ENCODE results near the gene JAZF1.

DNA sequence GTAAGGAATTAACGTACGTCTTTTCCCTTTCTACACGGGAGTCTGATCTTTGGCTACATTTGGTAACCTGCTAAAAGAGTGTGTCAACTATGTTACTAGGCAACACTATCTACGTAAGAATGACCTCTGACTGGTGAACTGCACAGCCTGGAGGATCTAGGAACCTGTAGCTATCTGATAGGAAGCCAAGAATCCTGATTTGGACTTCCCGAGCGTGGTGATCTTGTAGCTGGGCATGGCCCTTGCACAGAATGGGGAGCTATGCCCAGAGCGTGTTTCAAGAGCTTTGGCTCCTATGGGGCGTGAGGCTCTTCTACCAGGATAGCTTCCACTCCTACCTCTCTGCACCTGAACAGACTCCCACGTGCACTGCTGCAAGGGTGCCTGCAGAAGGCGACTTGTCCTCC, 283.2 kb downstream of the JAZF1 start:
- peak in 1 of 2 experiments; percentile 11; a peak in 1 of 4 replicates for TF ChIP-seq RAD21 (IDR thresholded peaks at IDR 0.05 in 1 of 2, conservative IDR thresholded peaks at IDR 0.05 in 1 of 2; ENCODE audit: low read depth in 2 of 2, low read length in 2 of 2)
- no peak for TF ChIP-seq CTCF (IDR thresholded peaks at IDR 0.05; ENCODE audit: control extremely low read depth in 1 of 3, insufficient read depth in 1 of 3, low read depth in 1 of 3, low read length in 3 of 3)
- no peak for TF ChIP-seq NRF1 (IDR thresholded peaks at IDR 0.05; ENCODE audit: low read depth, low read length)
- TF ChIP-seq RFX5 (IDR thresholded peaks at IDR 0.05; ENCODE audit: borderline replicate concordance, low read depth, low read length), result no peak
- no peak for TF ChIP-seq POLR2A (IDR thresholded peaks at IDR 0.05; ENCODE audit: control extremely low read depth in 1 of 2, low read depth in 2 of 2, low read length in 2 of 2)
- TF ChIP-seq EGR1 (IDR thresholded peaks at IDR 0.05; ENCODE audit: borderline replicate concordance, low read depth, low read length), result no peak
- TF ChIP-seq SP1 (IDR thresholded peaks at IDR 0.05; ENCODE audit: low read depth, low read length), result no peak
- TF ChIP-seq JUND (IDR thresholded peaks at IDR 0.05; ENCODE audit: low read length), result no peak
- TF ChIP-seq CBX5 (IDR thresholded peaks at IDR 0.05; ENCODE audit: low read depth, low read length), result no peak
- no peak for TF ChIP-seq HDAC6 (IDR thresholded peaks at IDR 0.05; ENCODE audit: low read depth, low read length)
- TF ChIP-seq EZH2 (IDR thresholded peaks at IDR 0.05; ENCODE audit: low read depth, low read length, severe bottlenecking), result no peak
- no peak for TF ChIP-seq TAF7 (optimal IDR thresholded peaks at IDR 0.05; ENCODE audit: borderline replicate concordance, low read depth, low read length)
- no peak for TF ChIP-seq POLR2AphosphoS5 (IDR thresholded peaks at IDR 0.05; ENCODE audit: low read depth, low read length)

Measured in H1 (cell line).